Femur (tissue), 1 donor: Measurements from ENCODE around the gene SERGEF.

Source experiments
- DNase-seq: peaks from one replicate; pipeline ENCODE4 v3.0.0-alpha.2; 2017

SERGEF gene

DNA sequence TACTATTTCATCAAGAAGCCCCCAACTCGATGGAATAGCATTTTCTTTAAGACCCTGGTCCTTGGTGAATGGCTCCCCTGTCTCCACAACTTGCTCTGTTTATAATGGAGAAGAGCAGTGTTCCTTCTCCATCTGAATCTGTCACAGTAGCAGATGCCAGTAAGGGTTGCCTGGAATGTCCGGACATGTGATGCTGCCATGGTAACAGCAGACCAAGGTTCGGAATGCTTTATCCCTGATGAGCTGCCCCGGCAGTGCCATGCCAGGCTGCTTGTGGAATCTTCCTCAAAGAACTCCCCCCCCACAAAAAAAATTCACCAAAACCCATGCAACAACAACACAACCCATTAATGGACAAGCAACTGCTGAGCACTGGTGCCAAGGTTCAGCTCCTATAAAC, 205.8 kb downstream of the SERGEF start:
- DNase-seq = no peak

DNA sequence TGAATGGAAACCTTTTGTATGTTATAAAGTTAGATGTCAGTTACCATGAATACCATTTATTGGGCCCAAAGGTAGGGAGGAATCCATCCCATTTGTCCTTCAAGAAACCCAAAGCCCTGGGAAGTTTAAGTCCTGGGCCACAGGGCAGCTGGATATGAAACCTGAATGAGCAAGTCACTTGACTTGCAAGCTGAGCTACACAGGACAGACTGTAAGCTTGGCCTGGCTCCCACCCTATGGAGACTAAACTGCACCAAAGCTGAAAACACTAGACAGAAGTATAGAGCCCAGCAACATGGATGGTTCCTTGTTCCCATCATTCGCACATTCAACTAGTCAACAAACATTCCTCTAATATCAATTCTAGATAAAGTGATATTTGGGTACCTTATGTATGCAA, 207.0 kb downstream of the SERGEF start:
- DNase-seq = no peak

DNA sequence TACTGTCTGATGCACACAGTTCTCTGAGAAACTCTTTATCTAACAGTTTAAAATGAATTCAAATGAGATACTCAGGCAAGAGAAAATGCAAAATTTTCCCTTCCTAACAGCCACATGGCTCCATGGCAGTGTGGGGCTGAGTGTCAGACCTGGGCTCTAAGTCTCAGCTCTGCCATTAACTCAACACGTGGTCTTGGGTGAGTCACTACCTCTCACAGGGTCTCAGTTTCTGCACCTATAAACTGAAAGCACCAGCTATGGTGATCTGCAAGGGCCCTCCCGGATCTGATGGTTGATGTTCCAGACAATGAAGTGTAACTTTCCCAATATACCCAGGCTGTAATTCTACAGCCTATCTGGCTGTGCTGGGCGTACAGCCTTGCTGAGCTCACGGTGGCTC, 207.8 kb downstream of the SERGEF start:
- DNase-seq = no peak

DNA sequence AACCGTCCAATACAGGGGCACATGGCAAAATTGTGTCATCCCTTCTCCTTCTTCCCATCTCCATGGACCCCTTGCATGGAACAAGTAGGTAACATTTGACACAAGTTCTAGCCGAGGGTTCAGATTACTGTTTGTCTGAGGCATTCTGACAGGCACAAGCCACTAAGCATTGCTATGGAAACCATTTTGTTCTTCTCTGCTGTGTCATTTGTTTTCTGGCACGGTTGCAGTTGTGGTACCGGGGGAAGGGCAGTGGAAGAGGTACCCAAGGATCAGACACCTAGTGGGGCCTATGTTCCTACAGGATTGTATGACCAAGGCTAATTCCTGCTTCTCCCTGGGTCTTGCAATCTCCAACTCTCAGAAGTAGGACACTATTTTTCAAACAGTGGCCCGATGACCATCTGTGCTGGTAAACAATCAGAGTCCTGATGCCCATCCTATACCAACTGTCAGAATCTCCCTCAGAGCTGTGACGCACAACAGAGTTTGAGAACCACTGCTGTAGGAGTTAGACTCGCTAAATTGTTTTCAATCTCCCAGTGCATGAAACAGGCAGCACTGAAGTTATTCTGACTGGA, 209.0 kb downstream of the SERGEF start:
- no peak for DNase-seq

DNA sequence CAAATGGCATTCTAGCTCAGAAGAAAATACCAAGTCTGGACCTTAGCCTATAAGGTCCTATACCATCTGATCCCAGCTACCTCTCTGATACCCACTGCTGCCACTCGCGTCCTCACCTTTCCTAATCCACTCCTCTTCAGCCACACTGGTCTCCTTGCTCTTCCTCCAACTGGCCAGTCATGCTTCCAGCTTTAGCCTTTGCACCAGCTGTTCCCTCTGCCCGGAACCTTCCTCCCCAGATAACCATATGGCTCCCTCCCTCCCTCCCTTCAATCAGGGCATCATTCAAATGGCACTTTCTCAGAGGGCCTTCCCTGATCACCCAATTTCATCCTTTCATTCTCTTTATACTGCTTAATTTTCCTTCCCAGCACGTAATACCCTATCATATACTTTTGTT, 210.4 kb downstream of the SERGEF start:
- no peak for DNase-seq

DNA sequence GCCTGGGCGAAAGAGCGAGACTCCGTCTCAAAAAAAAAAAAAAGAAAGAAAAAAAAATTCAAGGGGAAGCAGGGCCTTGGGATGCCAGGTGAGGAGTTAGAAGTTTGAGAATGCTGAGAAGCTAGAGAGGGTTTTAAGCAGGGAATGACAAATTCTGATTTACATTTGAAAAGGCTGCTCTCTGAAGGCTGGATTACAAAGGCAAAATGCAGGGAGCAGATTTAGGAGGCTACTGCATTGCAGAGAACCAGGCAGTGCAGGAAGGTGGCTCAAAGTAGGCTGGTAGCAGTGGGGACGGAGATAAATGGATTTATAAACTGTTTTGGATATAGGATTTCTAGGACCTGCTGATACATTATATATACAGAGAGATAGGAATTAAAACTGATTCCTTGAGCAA, 211.7 kb downstream of the SERGEF start:
- DNase-seq = no peak

DNA sequence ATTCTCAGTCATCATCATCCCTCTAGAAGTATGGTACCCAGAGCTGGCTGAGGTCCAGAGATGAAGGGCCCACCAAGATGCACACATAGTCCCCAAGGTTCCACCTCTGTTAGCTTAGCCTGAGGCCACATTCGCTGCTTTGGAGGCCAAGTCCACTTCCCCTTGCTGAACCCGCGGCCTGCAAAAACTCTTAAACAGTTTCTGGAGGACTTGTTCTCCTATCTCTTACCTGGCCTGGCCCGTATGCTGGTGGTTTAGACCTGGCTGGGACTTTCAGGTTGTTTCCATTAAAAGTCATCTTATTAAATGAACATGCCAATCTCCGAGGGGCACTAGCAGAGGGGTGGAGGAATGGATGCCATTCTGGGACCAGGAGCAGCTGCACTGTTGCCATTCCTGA, 213.7 kb downstream of the SERGEF start:
- no peak for DNase-seq

DNA sequence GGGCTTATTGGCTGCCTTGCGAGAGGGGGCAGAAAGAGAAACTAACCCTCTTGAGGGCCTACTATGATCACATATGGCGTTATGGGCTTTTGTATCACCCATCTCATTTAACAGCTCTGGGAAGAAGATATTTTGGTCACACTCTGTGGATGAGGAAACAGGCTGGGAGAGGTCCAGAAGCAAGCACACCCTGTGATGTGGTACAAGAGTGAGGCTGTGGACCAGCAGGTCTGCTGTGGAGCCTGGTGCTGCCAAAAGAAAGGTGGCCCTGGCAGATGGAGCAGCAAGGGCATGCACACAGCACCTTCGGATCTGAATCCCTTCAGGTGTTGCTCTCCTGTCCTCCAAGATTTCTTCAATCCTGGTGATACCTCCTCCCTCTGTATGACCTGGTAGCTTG, 214.1 kb downstream of the SERGEF start:
- no peak for DNase-seq

DNA sequence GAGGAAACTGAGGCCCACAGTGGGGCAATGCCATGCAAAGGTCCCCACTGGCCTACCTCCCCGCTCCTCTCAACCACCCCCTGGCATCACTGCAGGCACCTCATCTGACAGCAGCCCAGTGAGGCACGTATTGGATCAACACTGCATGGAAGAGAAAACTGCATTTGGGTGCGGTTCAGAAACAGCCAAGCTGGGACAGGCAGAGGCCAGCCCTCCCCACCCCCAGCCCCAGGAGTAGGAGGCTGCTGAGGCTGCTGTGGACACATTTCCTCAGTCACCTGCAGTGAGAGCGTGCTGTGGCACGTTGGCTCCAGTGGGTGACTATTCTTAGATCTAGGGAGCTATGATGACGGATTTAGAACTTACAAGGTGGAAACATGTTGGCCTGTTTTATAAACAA, 214.6 kb downstream of the SERGEF start:
- no peak for DNase-seq

DNA sequence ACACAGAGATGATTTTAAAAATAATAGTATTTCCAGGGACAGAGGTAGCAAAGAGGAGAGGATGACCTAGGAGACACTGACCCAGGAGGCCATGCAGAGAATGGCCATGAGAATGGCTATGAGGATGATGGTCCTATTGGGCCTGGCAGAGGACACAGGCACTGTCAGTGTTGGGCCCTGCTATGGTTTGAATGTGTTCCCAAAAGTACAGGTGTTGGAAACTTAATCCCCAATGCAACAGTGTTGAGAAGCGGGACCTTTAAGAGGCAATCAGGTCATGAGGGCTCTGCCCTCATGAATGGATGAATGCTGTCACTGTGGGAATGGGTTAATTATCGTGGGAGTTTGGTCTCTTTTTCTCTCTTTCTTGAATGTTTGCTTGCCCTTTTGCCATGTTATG, 216.7 kb downstream of the SERGEF start:
- no peak for DNase-seq

DNA sequence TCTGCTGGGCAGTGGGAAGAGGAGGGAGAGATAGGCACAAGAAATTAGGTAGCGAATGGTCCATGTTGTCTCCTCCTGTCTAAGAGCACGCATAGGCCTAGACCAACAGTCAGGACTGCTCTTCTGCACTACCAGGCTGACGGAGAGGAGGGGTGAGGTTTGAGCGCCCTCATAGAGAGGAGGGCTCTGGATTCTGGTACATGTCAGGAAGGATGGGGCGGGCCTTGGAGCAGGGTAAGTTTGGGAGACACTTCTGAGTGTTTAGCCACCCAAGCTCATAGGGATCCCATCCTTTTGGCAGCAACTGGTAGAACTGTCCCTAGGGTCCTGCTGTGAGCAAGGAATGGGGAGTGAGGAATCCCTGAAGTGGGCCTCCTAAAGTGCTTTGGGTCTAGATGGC, 217.9 kb downstream of the SERGEF start:
- DNase-seq = no peak

DNA sequence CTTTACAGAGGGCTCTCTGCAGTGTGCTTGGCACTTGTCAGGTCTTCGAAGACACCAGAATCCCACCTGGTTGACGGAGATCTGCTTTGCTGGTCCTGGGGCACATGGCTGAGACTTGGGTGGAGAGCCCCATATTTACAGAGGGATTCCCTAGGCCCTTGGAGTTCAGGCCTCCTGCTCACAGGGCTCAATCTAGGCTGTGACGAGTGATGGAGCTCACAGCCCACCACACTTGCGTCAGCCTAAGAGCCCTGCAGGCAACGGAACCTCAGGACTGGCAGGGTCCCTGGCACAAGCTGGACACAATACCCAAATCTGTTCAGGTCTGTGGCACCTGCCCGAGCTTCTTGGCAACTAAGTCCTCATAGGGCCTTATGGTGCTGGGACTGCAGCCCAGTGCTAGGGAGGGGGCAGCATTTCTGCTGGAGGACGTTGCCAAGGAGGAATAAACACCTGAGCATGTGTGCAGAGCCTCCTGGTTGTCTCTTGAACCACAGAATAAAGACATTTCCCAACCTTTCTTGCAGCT, 219.1 kb downstream of the SERGEF start:
- no peak for DNase-seq

DNA sequence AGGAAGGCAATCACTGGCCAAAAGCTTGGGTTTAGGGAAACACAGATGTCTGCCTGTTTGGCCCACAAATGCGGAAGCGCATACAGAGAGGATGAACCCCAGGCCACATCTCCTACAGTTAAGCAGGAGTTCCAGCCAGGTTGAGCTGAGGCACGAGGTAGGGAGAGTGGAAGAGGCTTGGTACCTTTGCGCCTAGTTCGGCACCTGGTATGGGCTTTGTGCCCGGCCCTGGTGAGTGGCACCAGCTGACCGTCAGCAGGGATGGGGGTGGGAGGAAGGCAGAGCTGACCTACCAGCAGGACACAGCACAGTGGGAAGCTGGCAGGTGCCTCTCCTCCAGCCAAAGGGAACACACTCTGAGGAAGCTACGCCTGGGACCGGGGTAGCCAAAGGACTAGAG, 220.7 kb downstream of the SERGEF start:
- no peak for DNase-seq

DNA sequence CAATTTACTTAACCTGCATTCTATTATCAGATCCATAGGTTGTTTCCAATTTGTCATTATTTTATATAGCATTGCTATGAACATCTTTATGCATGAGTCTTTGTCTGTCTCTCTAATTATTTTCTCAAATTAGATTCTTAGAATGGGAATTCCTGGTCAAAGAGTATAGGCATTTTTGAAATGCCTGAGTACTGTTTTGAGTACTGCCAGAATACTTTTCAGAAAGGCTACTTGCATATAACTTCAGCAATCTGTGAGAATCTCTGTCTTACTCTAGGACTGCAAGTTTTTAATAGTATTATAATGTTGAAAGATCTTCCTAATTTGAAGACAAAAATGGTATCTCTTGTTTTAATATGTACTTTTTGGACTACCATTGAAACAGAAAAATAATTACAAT, 221.7 kb downstream of the SERGEF start:
- no peak for DNase-seq

DNA sequence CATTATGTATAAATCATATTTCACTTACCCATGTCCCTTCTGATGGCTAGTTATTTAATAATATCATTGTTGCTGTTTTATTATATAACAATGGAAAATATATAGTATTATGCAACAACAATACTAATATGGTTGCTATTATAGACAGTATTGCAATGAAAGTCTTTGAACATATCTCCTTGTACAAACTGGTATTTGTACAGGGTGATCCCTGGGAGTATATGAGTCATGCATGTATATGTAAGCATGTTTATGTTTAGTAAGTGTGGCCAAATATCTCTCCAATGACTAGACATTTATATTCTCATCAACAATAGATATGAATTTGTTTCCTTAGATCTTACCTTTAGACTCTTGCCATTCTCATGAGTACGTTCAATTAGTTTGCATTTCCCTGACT, 222.4 kb downstream of the SERGEF start:
- no peak for DNase-seq

DNA sequence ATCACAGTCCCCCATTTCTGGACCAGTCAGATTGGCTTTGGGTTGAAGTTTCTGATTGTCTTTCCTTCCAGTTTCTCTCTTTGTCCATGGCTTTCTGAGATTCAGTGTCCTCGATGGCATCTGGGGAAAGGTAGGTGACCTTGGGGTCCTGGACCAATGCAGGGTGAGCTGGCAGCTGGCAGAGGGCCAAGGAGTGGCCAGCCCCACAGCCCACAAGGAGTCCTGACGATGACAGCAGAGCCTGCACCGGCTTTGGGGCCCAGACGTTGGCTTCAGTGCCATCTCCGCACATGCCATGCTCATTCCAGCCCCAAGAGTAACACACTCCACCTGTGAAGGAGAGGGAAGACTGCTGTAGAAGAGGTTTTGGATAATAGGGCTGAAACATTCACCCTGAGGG, 224.8 kb downstream of the SERGEF start:
- DNase-seq = no peak

DNA sequence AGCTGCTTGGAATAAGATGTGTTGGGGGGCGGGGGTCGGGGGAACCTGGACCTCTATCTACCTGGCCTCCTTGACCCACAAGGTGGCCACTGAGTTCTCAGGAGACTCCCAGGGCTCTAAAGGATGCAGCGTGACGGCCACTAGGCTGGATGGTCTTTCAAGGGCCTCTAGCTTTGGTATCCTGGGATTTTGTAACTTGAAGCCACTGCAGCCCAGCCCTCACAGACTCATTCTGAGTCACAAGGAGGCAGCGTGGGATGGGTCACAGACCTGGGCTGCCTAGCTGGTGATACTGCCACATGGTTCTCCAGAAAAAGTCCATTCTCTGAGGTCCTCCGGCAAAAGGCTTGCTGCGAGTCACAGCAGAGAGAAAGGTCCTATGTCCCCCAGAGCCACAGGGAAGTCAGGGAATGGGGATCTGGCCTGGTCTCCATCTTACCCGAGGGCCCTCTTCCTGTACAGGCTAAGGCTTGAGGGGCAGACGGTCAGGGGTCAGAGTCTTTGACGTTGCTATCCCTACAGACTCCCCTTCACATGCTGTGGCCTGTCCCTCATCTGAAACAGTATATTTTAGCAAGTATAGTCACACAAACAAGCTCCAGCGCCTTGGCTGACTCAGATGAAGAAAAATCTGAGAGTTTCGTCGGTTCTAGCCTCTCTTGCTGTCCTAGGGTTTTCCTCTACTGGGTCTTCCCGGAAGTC, 225.9 kb downstream of the SERGEF start:
- DNase-seq = no peak

DNA sequence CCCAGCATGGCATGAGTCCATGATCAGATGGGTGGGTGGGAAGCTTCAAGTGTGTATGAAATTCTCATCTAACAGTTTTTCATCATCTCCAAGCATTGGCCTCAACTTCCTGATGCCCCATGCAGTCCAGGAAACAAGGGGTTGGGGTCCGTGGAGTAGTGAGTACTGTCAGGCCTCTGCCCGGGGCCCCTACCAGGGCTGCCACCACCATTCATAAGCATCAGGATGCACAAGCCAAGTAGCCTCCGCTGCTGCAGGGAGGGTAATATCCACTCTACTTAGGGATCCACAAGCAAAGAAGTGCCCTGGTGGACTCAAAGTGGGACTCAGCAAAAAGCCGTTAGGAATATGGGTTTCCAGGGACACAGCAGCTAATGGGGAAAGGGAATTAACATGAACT, 229.0 kb downstream of the SERGEF start:
- no peak for DNase-seq

DNA sequence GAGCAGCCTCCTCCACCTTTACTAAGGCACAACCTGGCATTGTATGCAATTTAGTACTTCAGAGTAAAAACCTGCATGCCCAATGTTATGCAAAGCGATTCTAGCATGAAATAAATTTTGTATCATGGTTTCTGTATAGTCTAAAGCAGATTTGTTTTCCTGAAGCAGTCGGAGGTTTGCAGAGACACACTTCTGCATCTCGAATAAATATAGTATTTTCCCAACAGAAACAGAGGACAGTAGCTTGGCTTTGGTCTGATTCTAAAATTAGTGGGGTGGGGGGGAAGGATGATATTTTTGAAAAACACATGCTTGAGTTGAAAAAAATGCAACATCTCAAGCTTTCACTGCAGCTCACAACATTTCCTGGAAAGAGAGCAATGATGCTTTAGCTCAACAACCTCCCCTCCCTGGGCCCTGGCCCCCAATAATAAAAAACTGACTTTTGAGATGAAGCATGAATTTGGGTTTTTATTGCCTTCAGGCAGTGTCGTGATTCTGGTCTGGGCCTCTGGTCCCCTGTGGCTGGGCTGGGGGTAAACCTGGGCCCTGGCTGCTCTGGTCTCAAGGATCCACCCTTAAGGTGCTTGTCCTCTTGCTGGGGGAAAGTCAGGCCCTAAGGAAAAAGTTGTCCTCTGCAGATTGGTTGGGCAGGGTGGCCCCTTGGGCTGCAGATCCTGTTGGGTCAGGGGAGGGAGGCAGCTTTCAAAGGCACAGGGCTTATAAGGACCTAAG, 230.1 kb downstream of the SERGEF start:
- DNase-seq = no peak

DNA sequence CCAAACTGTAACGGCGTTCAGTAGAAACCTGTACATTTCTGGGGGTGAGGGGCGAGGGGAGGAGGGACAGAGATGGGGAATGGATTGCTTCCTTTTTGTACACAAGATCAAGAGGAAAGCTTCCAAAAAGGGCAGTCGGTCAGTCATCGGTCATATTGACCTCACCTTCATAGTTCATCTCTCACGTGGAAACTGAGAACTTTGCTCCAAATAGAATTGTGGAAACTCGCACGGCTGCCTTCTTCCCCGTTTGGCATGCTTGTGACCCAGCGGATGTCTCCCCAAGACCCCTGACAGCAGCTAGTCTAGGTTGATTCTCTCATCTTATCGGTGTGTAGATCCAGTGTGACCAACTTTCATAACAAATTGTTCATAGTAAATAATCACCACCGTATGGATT, 230.7 kb downstream of the SERGEF start:
- no peak for DNase-seq

DNA sequence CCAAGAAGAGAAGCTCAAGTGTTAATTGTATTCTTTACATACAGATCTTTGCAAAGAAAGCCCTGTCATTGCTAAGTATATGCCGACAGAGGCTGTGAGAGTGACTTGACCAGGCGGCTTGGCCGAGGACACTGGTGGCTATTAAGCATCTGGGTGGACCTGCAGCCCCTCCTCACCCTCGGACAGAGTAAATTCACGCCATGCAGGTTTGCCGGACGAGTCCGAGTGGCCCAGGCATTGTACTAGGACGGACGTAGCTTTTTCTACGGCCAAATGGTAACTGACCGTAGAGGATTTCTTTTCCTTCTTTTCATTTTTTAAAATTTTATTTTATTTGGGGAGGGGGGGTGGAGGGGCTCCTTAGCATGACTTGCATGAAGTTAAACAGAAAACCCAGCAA, 231.2 kb downstream of the SERGEF start:
- no peak for DNase-seq

DNA sequence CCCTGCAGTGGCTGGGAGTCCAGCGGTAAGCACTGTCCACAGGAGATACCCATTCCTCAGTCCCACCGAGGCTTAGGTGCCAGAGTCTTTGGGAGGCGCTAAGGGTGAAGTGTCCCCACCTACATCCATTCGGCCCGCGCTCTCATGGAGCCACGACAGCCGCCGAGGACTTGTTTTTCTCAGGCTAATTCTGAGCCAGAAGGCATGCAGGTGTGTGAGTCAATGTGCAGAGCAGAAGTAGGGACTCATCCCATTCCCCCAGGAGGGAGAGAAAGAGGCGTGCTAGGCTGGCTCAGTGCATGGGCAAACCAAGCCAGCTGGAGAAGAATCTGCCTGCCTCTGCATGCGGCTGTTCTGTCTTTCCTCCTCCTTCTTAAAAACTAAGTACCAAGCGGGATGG, 231.6 kb downstream of the SERGEF start:
- DNase-seq = no peak

DNA sequence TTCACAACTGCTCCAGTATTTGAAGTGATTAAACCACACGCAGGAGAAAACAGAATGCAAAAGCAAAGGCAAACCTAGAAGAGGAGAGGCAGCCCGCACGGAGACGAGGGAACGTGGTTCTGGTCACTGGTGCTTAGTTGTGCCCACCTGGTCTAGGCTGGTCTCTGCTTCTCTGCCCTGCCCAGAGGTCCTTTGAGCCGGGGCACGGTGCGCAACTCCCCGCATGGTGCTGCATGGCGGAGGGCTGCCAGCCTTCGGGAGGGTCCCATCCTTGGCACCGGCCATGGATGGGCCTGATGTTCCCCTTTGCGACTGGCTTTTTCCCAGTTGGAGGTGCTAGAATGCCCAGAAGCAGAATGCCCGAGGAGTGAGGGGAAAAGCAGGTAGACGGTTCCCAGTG, 232.2 kb downstream of the SERGEF start:
- no peak for DNase-seq

DNA sequence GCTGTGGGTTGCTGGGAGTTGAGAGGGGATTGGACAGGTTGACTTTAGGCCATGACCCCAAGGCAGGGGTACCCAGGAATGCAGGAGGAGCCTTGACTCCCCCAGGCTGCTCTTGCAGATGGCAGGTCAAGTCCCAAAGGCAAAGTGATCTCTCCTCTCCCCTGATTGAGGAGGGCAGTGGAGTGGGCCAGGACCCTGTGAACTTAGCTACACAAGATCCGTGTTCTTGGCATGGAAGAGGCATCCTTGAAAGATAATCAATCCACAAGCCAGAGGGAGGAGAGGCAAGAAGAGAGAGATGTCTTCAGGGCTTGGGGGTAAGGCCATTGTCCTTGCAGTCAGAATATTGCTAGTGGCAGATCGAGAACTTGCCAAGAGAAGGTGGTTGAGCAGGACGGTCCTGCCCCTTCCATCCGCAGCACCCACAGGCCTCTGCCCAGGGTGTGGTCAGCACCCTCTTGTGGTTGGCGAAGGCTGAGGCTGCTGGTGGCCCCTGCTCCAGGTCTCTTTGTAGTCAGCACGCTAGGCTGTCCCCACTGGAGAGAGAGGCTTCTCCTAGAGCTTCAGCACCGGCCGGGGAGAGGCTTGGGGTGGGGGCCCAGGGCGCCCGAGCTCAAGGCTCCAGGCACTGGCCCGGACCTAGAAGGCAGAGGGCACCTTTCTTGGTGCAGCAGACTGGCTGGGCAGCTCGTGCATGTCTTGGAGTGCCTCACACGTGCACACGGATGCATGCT, 232.8 kb downstream of the SERGEF start:
- no peak for DNase-seq
